ENCODE data around the gene CPAMD8.

DNA sequence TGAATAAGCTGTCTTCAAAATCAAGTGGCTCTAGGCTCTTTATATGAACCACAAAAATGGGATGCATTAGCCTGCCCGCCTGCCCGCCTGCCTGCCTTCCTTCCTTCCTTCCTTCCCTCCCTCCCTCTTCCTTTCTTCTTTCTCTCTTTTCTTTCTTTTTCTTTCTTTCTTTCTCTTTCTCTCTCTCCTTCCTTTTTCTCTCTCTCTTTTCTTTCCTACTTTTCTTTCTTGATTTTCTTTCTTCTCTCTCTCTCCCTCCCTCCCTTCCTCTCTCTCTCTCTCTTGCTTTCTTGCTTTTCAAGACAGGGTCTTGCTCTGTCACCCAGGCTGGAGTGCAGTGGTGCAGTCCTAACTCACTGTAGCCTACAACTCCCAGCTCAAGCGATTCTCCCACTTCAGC lies 110.9 kb downstream of the CPAMD8 start:
- TF ChIP-seq, protein P1, sequence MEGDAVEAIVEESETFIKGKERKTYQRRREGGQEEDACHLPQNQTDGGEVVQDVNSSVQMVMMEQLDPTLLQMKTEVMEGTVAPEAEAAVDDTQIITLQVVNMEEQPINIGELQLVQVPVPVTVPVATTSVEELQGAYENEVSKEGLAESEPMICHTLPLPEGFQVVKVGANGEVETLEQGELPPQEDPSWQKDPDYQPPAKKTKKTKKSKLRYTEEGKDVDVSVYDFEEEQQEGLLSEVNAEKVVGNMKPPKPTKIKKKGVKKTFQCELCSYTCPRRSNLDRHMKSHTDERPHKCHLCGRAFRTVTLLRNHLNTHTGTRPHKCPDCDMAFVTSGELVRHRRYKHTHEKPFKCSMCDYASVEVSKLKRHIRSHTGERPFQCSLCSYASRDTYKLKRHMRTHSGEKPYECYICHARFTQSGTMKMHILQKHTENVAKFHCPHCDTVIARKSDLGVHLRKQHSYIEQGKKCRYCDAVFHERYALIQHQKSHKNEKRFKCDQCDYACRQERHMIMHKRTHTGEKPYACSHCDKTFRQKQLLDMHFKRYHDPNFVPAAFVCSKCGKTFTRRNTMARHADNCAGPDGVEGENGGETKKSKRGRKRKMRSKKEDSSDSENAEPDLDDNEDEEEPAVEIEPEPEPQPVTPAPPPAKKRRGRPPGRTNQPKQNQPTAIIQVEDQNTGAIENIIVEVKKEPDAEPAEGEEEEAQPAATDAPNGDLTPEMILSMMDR (IDR thresholded peaks at IDR 0.05), result no peak
- TF ChIP-seq POLR2A (IDR thresholded peaks at IDR 0.05), result no peak
